Neural progenitor cell (in vitro differentiated cells): Measurements from ENCODE around the gene TNFAIP1. TPM values are rescaled to one million over a fixed set of nuclear protein-coding genes. Genes with fewer than 3 reads are reported as not detected.

Source experiments
- DNase-seq: peaks from one replicate; pipeline ENCODE4 v3.0.0-alpha.2; 2016; ENCODE audit warnings: low spot score
- H2AFZ ChIP-seq: fragments of 200-600 bp; sonication (generic); replicated peaks from 2 replicates; pipeline ENCODE4 v1.6.1; 2016; ENCODE audit warnings: antibody characterized with exemption
- H3F3A ChIP-seq: fragments of 200-600 bp; sonication (generic); 2 replicates; pipeline ENCODE4 v1.6.1; 2016; ENCODE audit warnings: antibody characterized with exemption, low read depth
- H3K27ac ChIP-seq: fragments of 200-600 bp; sonication (generic); 2 replicates; pipeline ENCODE4 v1.5.1; 2016; ENCODE audit warnings: mild to moderate bottlenecking
- H3K27me3 ChIP-seq: fragments of 200-600 bp; sonication (generic); 2 replicates; pipeline ENCODE4 v1.6.1; 2016; ENCODE audit warnings: mild to moderate bottlenecking, moderate library complexity
- H3K36me3 ChIP-seq: fragments of 200-600 bp; sonication (generic); 2 replicates; pipeline ENCODE4 v1.5.1; 2016
- H3K4me1 ChIP-seq: fragments of 200-600 bp; sonication (generic); 2 replicates; pipeline ENCODE4 v1.6.1; 2016; ENCODE audit warnings: mixed run types
- H3K4me2 ChIP-seq: fragments of 200-600 bp; sonication (generic); 2 replicates; pipeline ENCODE4 v1.6.1; 2016
- H3K4me3 ChIP-seq: fragments of 200-600 bp; sonication (generic); 2 replicates; pipeline ENCODE4 v1.5.1; 2016
- H3K79me2 ChIP-seq: fragments of 200-600 bp; sonication (generic); 2 replicates; pipeline ENCODE4 v1.6.1; 2016; ENCODE audit warnings: low read depth
- H3K9ac ChIP-seq: fragments of 200-600 bp; sonication (generic); 2 replicates; pipeline ENCODE4 v1.6.1; 2016
- H3K9me3 ChIP-seq: fragments of 200-600 bp; sonication (generic); 2 replicates; pipeline ENCODE4 v1.5.1; 2016; ENCODE audit warnings: low read depth
- H4K20me1 ChIP-seq: fragments of 200-600 bp; sonication (generic); 2 replicates; pipeline ENCODE4 v1.6.1; 2016; ENCODE audit warnings: low read depth
- H3K27ac Mint-ChIP-seq: 3 replicates; pipeline ENCODE4 v1.8.0; 2021; ENCODE audit warnings: mixed read lengths
- H3K27me3 Mint-ChIP-seq: 2 replicates; pipeline ENCODE4 v1.8.0; 2022; ENCODE audit warnings: low read depth, mild to moderate bottlenecking, inconsistent platforms, moderate library complexity, mixed read lengths; ENCODE audit not compliant: insufficient read depth
- H3K36me3 Mint-ChIP-seq: 3 replicates; pipeline ENCODE4 v1.8.0; 2021; ENCODE audit warnings: mixed read lengths
- H3K4me1 Mint-ChIP-seq: 3 replicates; pipeline ENCODE4 v1.8.0; 2021; ENCODE audit warnings: mixed read lengths
- H3K4me3 Mint-ChIP-seq: 3 replicates; pipeline ENCODE4 v1.8.0; 2021; ENCODE audit warnings: mild to moderate bottlenecking, moderate library complexity, mixed read lengths
- H3K9me3 Mint-ChIP-seq: 3 replicates; pipeline ENCODE4 v1.8.0; 2020; ENCODE audit warnings: mixed read lengths
- CTCF ChIP-seq: fragments of 200-600 bp; sonication (generic); IDR thresholded peaks from 2 replicates; pipeline ENCODE4 v1.5.1; 2017; ENCODE audit warnings: antibody characterized with exemption, mild to moderate bottlenecking
- EZH2 ChIP-seq: fragments of 200-600 bp; sonication (generic); IDR thresholded peaks from 2 replicates; pipeline ENCODE4 v1.6.1; 2017; ENCODE audit warnings: antibody characterized with exemption, mild to moderate bottlenecking, moderate library complexity
- EZH2phosphoT487 ChIP-seq: fragments of 200-600 bp; sonication (generic); IDR thresholded peaks from 2 replicates; pipeline ENCODE4 v1.6.1; 2017; ENCODE audit warnings: antibody characterized with exemption
- total RNA-seq: library from RNA; depleted of rRNA; stranded (reverse); fragments of >200 nt; gene quantifications from 2 replicates; pipeline ENCODE4 v1.2.3, GENCODE V29; 2015; ENCODE audit warnings: low replicate concordance

TNFAIP1 gene
- total RNA-seq, 1 donor from 2014 or later, result 13.7 TPM

- H4K20me1 ChIP-seq, result peaks cover 29% of the 10 kb centered on the region
- H3K4me3 ChIP-seq, result peak overlapping the region; percentile 82
- H3K4me1 Mint-ChIP-seq, result peaks cover 31% of the 10 kb centered on the region
- H3K9me3 Mint-ChIP-seq, result no peaks in the 10 kb centered on the region
- H3K4me1 ChIP-seq, result peaks cover 6% of the 10 kb centered on the region
- H3K36me3 ChIP-seq, result no peaks in the 10 kb centered on the region
- TF ChIP-seq EZH2phosphoT487 (no peak), CTCF (no peak), EZH2 (no peak)
- peaks cover 44% of the 10 kb centered on the region for H3K79me2 ChIP-seq
- peak overlapping the region; percentile 83 for H3K4me2 ChIP-seq
- no peak for DNase-seq
- peaks cover 29% of the 10 kb centered on the region for H3F3A ChIP-seq
- no peak overlapping the region for H3K27ac ChIP-seq
- H2AFZ ChIP-seq, result no peak overlapping the region
- peaks cover 5% of the 10 kb centered on the region for H3K36me3 Mint-ChIP-seq
- peak overlapping the region; percentile 98 for H3K4me3 Mint-ChIP-seq
- no peak overlapping the region for H3K9ac ChIP-seq
- H3K27me3 ChIP-seq, result no peaks in the 10 kb centered on the region
- H3K27me3 Mint-ChIP-seq, result peaks cover 2% of the 10 kb centered on the region
- peak overlapping the region; percentile 35 for H3K27ac Mint-ChIP-seq
- H3K9me3 ChIP-seq, result no peaks in the 10 kb centered on the region
These were observed 1.4 kb upstream of the TNFAIP1 start for GRCh38 chr17:28334171-28334570.

GRCh38 chr17:28334666-28335200 is 828 bp upstream of the TNFAIP1 start:
- H3K27me3 ChIP-seq, result no peaks in the 10 kb centered on the region
- peaks cover 29% of the 10 kb centered on the region for H4K20me1 ChIP-seq
- TF ChIP-seq EZH2 (no peak), EZH2phosphoT487 (no peak), CTCF (no peak)
- no peaks in the 10 kb centered on the region for H3K9me3 ChIP-seq
- peak overlapping the region; percentile 93 for H2AFZ ChIP-seq
- Mint-ChIP-seq H3K27me3 (peaks cover 2% of the 10 kb centered on the region), H3K4me1 (peaks cover 31% of the 10 kb centered on the region), H3K9me3 (no peaks in the 10 kb centered on the region), H3K36me3 (peaks cover 5% of the 10 kb centered on the region), H3K4me3 (peak overlapping the region; percentile 98), H3K27ac (peak overlapping the region; percentile 35)
- H3K79me2 ChIP-seq, result peaks cover 44% of the 10 kb centered on the region
- peaks cover 25% of the 10 kb centered on the region for H3F3A ChIP-seq
- H3K27ac ChIP-seq, result no peak overlapping the region
- H3K4me2 ChIP-seq, result peak overlapping the region; percentile 83
- H3K4me3 ChIP-seq, result peak overlapping the region; percentile 82
- DNase-seq, result no peak
- H3K4me1 ChIP-seq, result peaks cover 6% of the 10 kb centered on the region
- H3K36me3 ChIP-seq, result no peaks in the 10 kb centered on the region
- peak overlapping the region; percentile 63 for H3K9ac ChIP-seq

- H3K79me2 ChIP-seq, result peaks cover 44% of the 10 kb centered on the region
- peak overlapping the region; percentile 73 for H3K4me2 ChIP-seq
- H3K36me3 ChIP-seq, result no peaks in the 10 kb centered on the region
- H3K4me1 ChIP-seq, result peaks cover 6% of the 10 kb centered on the region
- H3K9me3 Mint-ChIP-seq, result no peaks in the 10 kb centered on the region
- H3K9me3 ChIP-seq, result no peaks in the 10 kb centered on the region
- DNase-seq, result peak; percentile 95
- H3K27me3 Mint-ChIP-seq, result no peaks in the 10 kb centered on the region
- H4K20me1 ChIP-seq, result peaks cover 29% of the 10 kb centered on the region
- H3K36me3 Mint-ChIP-seq, result peaks cover 8% of the 10 kb centered on the region
- TF ChIP-seq EZH2 (no peak), CTCF (no peak), EZH2phosphoT487 (no peak)
- peak overlapping the region; percentile 91 for H3K9ac ChIP-seq
- H3K4me3 ChIP-seq, result peak overlapping the region; percentile 82
- H3F3A ChIP-seq, result peaks cover 15% of the 10 kb centered on the region
- no peaks in the 10 kb centered on the region for H3K27me3 ChIP-seq
- peak overlapping the region; percentile 98 for H3K4me3 Mint-ChIP-seq
- H3K27ac ChIP-seq, result peak overlapping the region; percentile 94
- peak overlapping the region; percentile 99 for H3K27ac Mint-ChIP-seq
- peaks cover 31% of the 10 kb centered on the region for H3K4me1 Mint-ChIP-seq
- H2AFZ ChIP-seq, result peak overlapping the region; percentile 75
These were observed 654 bp downstream of the TNFAIP1 start for GRCh38 chr17:28335959-28336871.
